WTC11 (cell line): ENCODE data around the gene CCDC71L.

Experiments used
- ATF1 ChIP-seq: sonication (generic); formaldehyde crosslinking; IDR thresholded peaks from 2 replicates; pipeline ENCODE4 v1.8.1; 2023; ENCODE audit warnings: mild to moderate bottlenecking, moderate library complexity, missing genetic modification reagents
- CTCF ChIP-seq: fragments of 200-600 bp; IDR thresholded peaks from 2 replicates; pipeline ENCODE4 v1.8.0; 2022; ENCODE audit warnings: antibody characterized with exemption
- ERG ChIP-seq: fragments of 250-450 bp; sonication (Bioruptor Pico); IDR thresholded peaks from 2 replicates; pipeline ENCODE4 v1.8.0; 2021; ENCODE audit warnings: mild to moderate bottlenecking
- FOXJ3 ChIP-seq: sonication (generic); formaldehyde crosslinking; IDR thresholded peaks from 2 replicates; pipeline ENCODE4 v1.9.0; 2021; ENCODE audit warnings: missing genetic modification reagents, mild to moderate bottlenecking, borderline replicate concordance
- FOXP4 ChIP-seq: sonication (generic); formaldehyde crosslinking; IDR thresholded peaks from 2 replicates; pipeline ENCODE4 v1.8.0; 2022; ENCODE audit warnings: mild to moderate bottlenecking, missing genetic modification reagents
- HMGXB4 ChIP-seq: sonication (generic); formaldehyde crosslinking; IDR thresholded peaks from 2 replicates; pipeline ENCODE4 v1.8.1; 2023; ENCODE audit warnings: mild to moderate bottlenecking, moderate library complexity, missing genetic modification reagents
- IRF2 ChIP-seq: sonication (generic); formaldehyde crosslinking; IDR thresholded peaks from 2 replicates; pipeline ENCODE4 v1.8.0; 2022; ENCODE audit warnings: low read depth, missing genetic modification reagents, borderline replicate concordance
- PREB ChIP-seq: sonication (generic); formaldehyde crosslinking; IDR thresholded peaks from 2 replicates; pipeline ENCODE4 v1.8.1; 2022; ENCODE audit warnings: mild to moderate bottlenecking, missing genetic modification reagents, moderate library complexity, borderline replicate concordance
- SP1 ChIP-seq: sonication (generic); formaldehyde crosslinking; conservative IDR thresholded peaks from 2 replicates; pipeline ENCODE4 v1.8.1; 2022; ENCODE audit warnings: missing genetic modification reagents
- USF1 ChIP-seq: sonication (generic); formaldehyde crosslinking; IDR thresholded peaks from 2 replicates; pipeline ENCODE4 v1.8.0; 2022; ENCODE audit warnings: mild to moderate bottlenecking, missing genetic modification reagents
- USF2 ChIP-seq: sonication (generic); formaldehyde crosslinking; IDR thresholded peaks from 2 replicates; pipeline ENCODE4 v1.8.1; 2023; ENCODE audit warnings: mild to moderate bottlenecking, missing genetic modification reagents, moderate library complexity
- ZNF121 ChIP-seq: sonication (generic); formaldehyde crosslinking; IDR thresholded peaks from 2 replicates; pipeline ENCODE4 v1.8.0; 2023; ENCODE audit warnings: missing genetic modification reagents
- ZNF232 ChIP-seq: sonication (generic); formaldehyde crosslinking; IDR thresholded peaks from 2 replicates; pipeline ENCODE4 v1.8.0; 2022; ENCODE audit warnings: mild to moderate bottlenecking, missing genetic modification reagents

GRCh38 chr7:106692450-106693051, 31.6 kb upstream of the CCDC71L start:
- TF ChIP-seq CTCF = no peak
- no peak for TF ChIP-seq ZNF232 (CRISPR knock-in tag)
- no peak for TF ChIP-seq IRF2 (CRISPR knock-in tag)
- TF ChIP-seq ERG (CRISPR knock-in tag) = no peak
- no peak for TF ChIP-seq USF1 (CRISPR knock-in tag)
- TF ChIP-seq FOXP4 (CRISPR knock-in tag) = no peak
- TF ChIP-seq PREB (CRISPR knock-in tag) = no peak
- TF ChIP-seq USF2 = no peak
- no peak for TF ChIP-seq ZNF121 (CRISPR knock-in tag)
- TF ChIP-seq FOXJ3 (CRISPR knock-in tag) = no peak
- no peak for TF ChIP-seq ATF1 (CRISPR knock-in tag)
- TF ChIP-seq SP1 (CRISPR knock-in tag) = no peak
- no peak for TF ChIP-seq HMGXB4 (CRISPR knock-in tag)
